T-cell (primary cell): ENCODE results near the gene LYZL2. TPM values are rescaled to one million over a fixed set of nuclear protein-coding genes. Genes with fewer than 3 reads are reported as not detected.
"Not testable (repeated sequence)": the region's sequence is repeated elsewhere in the genome, so short reads cannot be mapped to it uniquely, and the experiment has no call there.

Experiments used
- ATAC-seq, 4 experiments: fragments of 200-7000 bp in 3 of 4; fragments of 150-1000 bp in 1 of 4; cut with Tn5 transposase; replicated peaks in 1 of 4; 1 replicate in 3 of 4; 2 replicates in 1 of 4; pipeline ENCODE4 v1.10.0; 2021; ENCODE audit warnings: moderate library complexity in 3 of 4, mild to moderate bottlenecking in 2 of 4, moderate number of reproducible peaks in 1 of 4
- CTCF ChIA-PET, 2 donors: fragments of 300-600 bp; sonication (Branson Sonifier 250); formaldehyde crosslinking; loops; one replicate each; lab custom pipeline; 2022; ENCODE audit warnings: antibody characterized with exemption in 2 of 2; lab: Charles Lee
- POLR2A ChIA-PET, 2 donors: fragments of 300-600 bp; sonication (Branson Sonifier 250); formaldehyde crosslinking; loops; one replicate each; lab custom pipeline; 2022; ENCODE audit warnings: antibody characterized with exemption in 2 of 2; lab: Charles Lee
- DNase-seq, 35 experiments: peaks; one replicate each; pipeline versions ENCODE4 v3.0.0 to v3.0.0-alpha.2; 2013 to 2023
- H3K27ac ChIP-seq: one replicate; pipeline ENCODE4 v1.5.1; 2013; ENCODE audit warnings: low read length
- H3K27me3 ChIP-seq, 2 experiments: replicated peaks in 1 of 2; 1 replicate in 1 of 2; 2 replicates in 1 of 2; pipeline versions ENCODE4 v1.6.1 to v1.7.0; 2013; ENCODE audit warnings: low read length in 1 of 2, mixed read lengths in 1 of 2; ENCODE audit not compliant: control insufficient read depth in 2 of 2, insufficient read depth in 2 of 2; ENCODE audit errors: extremely low read depth in 1 of 2
- H3K36me3 ChIP-seq, 2 donors: 1 replicate in 1 of 2; 2 replicates in 1 of 2; pipeline versions ENCODE4 v1.6.1 to v1.7.0; 2013; ENCODE audit warnings: low read length in 1 of 2; ENCODE audit not compliant: control insufficient read depth in 2 of 2, insufficient read depth in 1 of 2; ENCODE audit errors: extremely low read depth in 1 of 2
- H3K4me1 ChIP-seq, 2 experiments: 1 replicate in 1 of 2; 2 replicates in 1 of 2; pipeline versions ENCODE4 v1.6.1 to v1.7.0; 2013; ENCODE audit warnings: low read length in 2 of 2, mixed read lengths in 1 of 2; ENCODE audit not compliant: insufficient read depth in 2 of 2, control insufficient read depth in 1 of 2; ENCODE audit errors: extremely low read depth in 1 of 2
- H3K4me3 ChIP-seq, 2 donors: 1 replicate in 1 of 2; 2 replicates in 1 of 2; pipeline versions ENCODE4 v1.5.1 to v1.7.0; 2013; ENCODE audit warnings: mild to moderate bottlenecking in 2 of 2, low read length in 1 of 2, moderate library complexity in 1 of 2; ENCODE audit not compliant: control insufficient read depth in 1 of 2; ENCODE audit errors: extremely low read depth in 1 of 2
- H3K9me3 ChIP-seq: 2 replicates; pipeline ENCODE4 v1.7.0; 2013
- H3K27ac Mint-ChIP-seq, 2 donors: one replicate each; pipeline ENCODE4 v1.8.0; 2020 to 2021; ENCODE audit warnings: mild to moderate bottlenecking in 2 of 2, mixed read lengths in 2 of 2
- H3K27me3 Mint-ChIP-seq, 2 donors: one replicate each; pipeline ENCODE4 v1.8.0; 2021 to 2022; ENCODE audit warnings: mixed read lengths in 2 of 2
- H3K36me3 Mint-ChIP-seq: one replicate; pipeline ENCODE4 v1.8.0; 2021; ENCODE audit warnings: mixed read lengths
- H3K4me1 Mint-ChIP-seq, 3 donors: one replicate each; pipeline ENCODE4 v1.8.0; 2020 to 2022; ENCODE audit warnings: mixed read lengths in 3 of 3, mild to moderate bottlenecking in 1 of 3
- H3K4me3 Mint-ChIP-seq, 3 donors: one replicate each; pipeline ENCODE4 v1.8.0; 2020 to 2022; ENCODE audit warnings: mild to moderate bottlenecking in 3 of 3, mixed read lengths in 3 of 3, moderate library complexity in 3 of 3
- H3K9me3 Mint-ChIP-seq, 3 donors: one replicate each; pipeline ENCODE4 v1.8.0; 2020 to 2022; ENCODE audit warnings: mixed read lengths in 3 of 3
- WGBS: methylation state at CpG from one replicate; pipeline ENCODE4 v1.1.5; 2013; ENCODE audit warnings: missing lambda C conversion rate; ENCODE audit not compliant: insufficient coverage; 5-methylcytosine and 5-hydroxymethylcytosine counted together
- total RNA-seq, 35 experiments: library from RNA in 6 of 35; stranded (reverse) in 6 of 35; fragments of 120-200 nt in 1 of 35; gene quantifications; one replicate each; pipeline versions ENCODE4 v1.2.1 to v1.2.4 and lab custom pipeline; 2013 to 2026

Gene LYZL2
- total RNA-seq, 5 donors from 2014 or later (not counting 1 experiment from before 2014, with no cell fraction given), result not detected

- ATAC-seq, DNase-seq, H3K27ac ChIP-seq, H3K4me1 Mint-ChIP-seq, H3K4me3 Mint-ChIP-seq, H3K27ac Mint-ChIP-seq, H3K4me3 ChIP-seq, H3K4me1 ChIP-seq, H3K36me3 ChIP-seq, H3K36me3 Mint-ChIP-seq, CTCF ChIA-PET, H3K9me3 Mint-ChIP-seq, POLR2A ChIA-PET, H3K9me3 ChIP-seq: not testable (repeated sequence)
- peaks cover 12% of the 10 kb centered on the region in 2 donors for H3K27me3 Mint-ChIP-seq
- H3K27me3 ChIP-seq, result peaks cover 0 to 12% of the 10 kb centered on the region in 2 experiments
- no CpG with 5 or more reads among the region's 7 CpGs for WGBS
These were observed 977 bp downstream of the LYZL2 start for GRCh38 chr10:30628576-30628975.

GRCh38 chr10:30626837-30627236 is 2.7 kb downstream of the LYZL2 start:
- H3K4me1 ChIP-seq, DNase-seq, H3K36me3 ChIP-seq, H3K27me3 Mint-ChIP-seq, H3K27ac Mint-ChIP-seq, POLR2A ChIA-PET, CTCF ChIA-PET, H3K27ac ChIP-seq, H3K4me3 ChIP-seq, ATAC-seq, H3K9me3 Mint-ChIP-seq, H3K4me1 Mint-ChIP-seq, H3K4me3 Mint-ChIP-seq, H3K9me3 ChIP-seq, H3K36me3 Mint-ChIP-seq: not testable (repeated sequence)
- H3K27me3 ChIP-seq, result peaks cover 0 to 12% of the 10 kb centered on the region in 2 experiments
- 92% methylated on average over 5 of the region's 11 CpGs for WGBS

GRCh38 chr10:30626196-30626595 is 3.4 kb downstream of the LYZL2 start:
- POLR2A ChIA-PET, H3K27ac Mint-ChIP-seq, H3K4me1 Mint-ChIP-seq, H3K9me3 ChIP-seq, H3K27me3 Mint-ChIP-seq, H3K9me3 Mint-ChIP-seq, H3K4me3 Mint-ChIP-seq, H3K36me3 Mint-ChIP-seq, DNase-seq, H3K4me3 ChIP-seq, ATAC-seq, H3K4me1 ChIP-seq, H3K27ac ChIP-seq, CTCF ChIA-PET, H3K36me3 ChIP-seq: not testable (repeated sequence)
- peaks cover 0 to 12% of the 10 kb centered on the region in 2 experiments for H3K27me3 ChIP-seq
- 73% methylated on average over 5 of the region's 7 CpGs for WGBS

- Histone ChIP-seq H3K27me3 (peaks cover 0 to 12% of the 10 kb centered on the region in 2 experiments), H3K4me3 (no peak overlapping the region), H3K9me3 (no peaks in the 10 kb centered on the region), H3K36me3 (no peaks in the 10 kb centered on the region), H3K4me1 (no peaks in the 10 kb centered on the region), H3K27ac (no peak overlapping the region)
- ChIA-PET POLR2A (no interaction called here), CTCF (no interaction called here)
- Mint-ChIP-seq H3K36me3 (no peaks in the 10 kb centered on the region), H3K27me3 (peaks cover 4% of the 10 kb centered on the region in 2 donors), H3K4me3 (no peak overlapping the region), H3K4me1 (no peaks in the 10 kb centered on the region), H3K27ac (no peak overlapping the region), H3K9me3 (no peaks in the 10 kb centered on the region)
- ATAC-seq (no peak), DNase-seq (no peak)
- WGBS, result 83% methylated on average over 1 of the region's 3 CpGs
These were observed 4.5 kb downstream of the LYZL2 start for GRCh38 chr10:30625080-30625479.

- Mint-ChIP-seq H3K27me3 (peaks cover 2 to 16% of the 10 kb centered on the region in 2 donors), H3K9me3 (no peaks in the 10 kb centered on the region), H3K4me3 (no peak overlapping the region), H3K27ac (no peak overlapping the region), H3K4me1 (no peaks in the 10 kb centered on the region), H3K36me3 (no peaks in the 10 kb centered on the region)
- ChIA-PET POLR2A (no interaction called here), CTCF (interaction anchor here in 1 of 2 donors (0.7 kb wide), 1 partner anchor 236 kb away, joined by 4 read pairs; no protein-coding TSS in a partner anchor)
- DNase-seq (no peak), ATAC-seq (no peak)
- H3K27me3 ChIP-seq, result peaks cover 0 to 11% of the 10 kb centered on the region in 2 experiments
- no peaks in the 10 kb centered on the region for H3K9me3 ChIP-seq
- no peaks in the 10 kb centered on the region for H3K4me1 ChIP-seq
- H3K36me3 ChIP-seq, result no peaks in the 10 kb centered on the region
- no peak overlapping the region for H3K4me3 ChIP-seq
- no peak overlapping the region for H3K27ac ChIP-seq
- WGBS, result 94% methylated on average over 2 of the region's 5 CpGs
These were observed 9.6 kb downstream of the LYZL2 start for GRCh38 chr10:30619966-30620365.

GRCh38 chr10:30617070-30617469 is 12.5 kb downstream of the LYZL2 start:
- H3K36me3 Mint-ChIP-seq, result no peaks in the 10 kb centered on the region
- Histone ChIP-seq H3K27ac (no peak overlapping the region), H3K27me3 (peaks cover 0 to 4% of the 10 kb centered on the region in 2 experiments), H3K36me3 (no peaks in the 10 kb centered on the region), H3K4me3 (no peak overlapping the region), H3K9me3 (no peaks in the 10 kb centered on the region), H3K4me1 (no peaks in the 10 kb centered on the region)
- no peak overlapping the region for H3K4me3 Mint-ChIP-seq
- DNase-seq, result no peak
- no peaks in the 10 kb centered on the region for H3K9me3 Mint-ChIP-seq
- H3K4me1 Mint-ChIP-seq, result no peaks in the 10 kb centered on the region
- H3K27ac Mint-ChIP-seq, result no peak overlapping the region
- POLR2A ChIA-PET, result no interaction called here
- 100% methylated on average over 2 of the region's 7 CpGs for WGBS
- no peak for ATAC-seq
- CTCF ChIA-PET, result no interaction called here
- peaks cover 8 to 27% of the 10 kb centered on the region in 2 donors for H3K27me3 Mint-ChIP-seq

- peaks cover 0 to 21% of the 10 kb centered on the region in 2 experiments for H3K27me3 ChIP-seq
- H3K9me3 Mint-ChIP-seq, H3K36me3 Mint-ChIP-seq, H3K4me1 Mint-ChIP-seq, H3K36me3 ChIP-seq, ATAC-seq, H3K27ac ChIP-seq, H3K27ac Mint-ChIP-seq, H3K4me3 Mint-ChIP-seq, H3K9me3 ChIP-seq, H3K4me3 ChIP-seq, DNase-seq, H3K4me1 ChIP-seq: not testable (repeated sequence)
- H3K27me3 Mint-ChIP-seq, result peaks cover 31 to 35% of the 10 kb centered on the region in 2 donors
- POLR2A ChIA-PET, result interaction anchor here in 1 of 2 donors (0.5 kb wide), 1 partner anchor 78 kb away, joined by 5 read pairs; no protein-coding TSS in a partner anchor
- 63% methylated on average over 5 of the region's 8 CpGs for WGBS
- CTCF ChIA-PET, result interaction anchor here in 1 of 2 donors (0.7 kb wide), 1 partner anchor 655 kb away, joined by 6 read pairs; no protein-coding TSS in a partner anchor
These were observed 18.5 kb downstream of the LYZL2 start for GRCh38 chr10:30611041-30611440.
